ENCODE results near the gene EPHA1. TPM values are rescaled to one million over a fixed set of nuclear protein-coding genes. Genes with fewer than 3 reads are reported as not detected.
"Not testable (repeated sequence)": the region's sequence is repeated elsewhere in the genome, so short reads cannot be mapped to it uniquely, and the experiment has no call there.

Gene EPHA1
- total RNA-seq, 8 experiments from 2014 or later, result 0.65 to 6.2 (median 0.98) TPM

- Histone ChIP-seq H3K4me1 (replicated peaks in 1 of 2) (peaks cover 35 to 50% of the 10 kb centered on the region in 2 donors), H3K4me3 (no peak overlapping the region), H3K27ac (no peak overlapping the region)
- 56 to 100% (median 84%) methylated on average over 1 to 4 of the region's 5 CpGs for WGBS, 10 experiments
- ATAC-seq (replicated peaks in 6 of 8), result no peak
- in situ Hi-C loops (cut with MboI; ENCODE audit: low pct_unique_long_range_greater_than_20kb in 2 of 9, low sequenced_read_pairs in 9 of 9, unreplicated experiment in 9 of 9), result loop anchor here in 2 of 9 experiments (25.0 kb wide), 1 partner anchor 175 kb away; no protein-coding TSS in a partner anchor
Observed at GRCh38 chr7:143411976-143412708, 3.5 kb upstream of the EPHA1 start.

- peak in 7 of 8 experiments; percentile 25 to 95 (median 87) for ATAC-seq (replicated peaks in 6 of 8)
- Histone ChIP-seq H3K4me3 (no peak overlapping the region), H3K4me1 (replicated peaks in 1 of 2) (peaks cover 45 to 49% of the 10 kb centered on the region in 2 donors), H3K27ac (peak overlapping the region in 1 of 2 donors; percentile 34)
- in situ Hi-C loops (cut with MboI; ENCODE audit: low pct_unique_long_range_greater_than_20kb in 2 of 9, low sequenced_read_pairs in 9 of 9, unreplicated experiment in 9 of 9), result loop anchor here in 2 of 9 experiments (25.0 kb wide), 1 partner anchor 173 kb away; no protein-coding TSS in a partner anchor
- WGBS, 10 experiments, result 0 to 30% (median 9%) methylated on average over 1 to 5 of the region's 6 CpGs; no CpG with 5 or more reads in 2 of the 10 experiments
Observed at GRCh38 chr7:143410521-143411004, 1.9 kb upstream of the EPHA1 start.

GRCh38 chr7:143408252-143408685, 387 bp downstream of the EPHA1 start:
- Histone ChIP-seq H3K27ac (no peak overlapping the region), H3K4me3 (no peak overlapping the region), H3K4me1 (replicated peaks in 1 of 2) (peaks cover 53 to 57% of the 10 kb centered on the region in 2 donors)
- in situ Hi-C loops (cut with MboI; ENCODE audit: low pct_unique_long_range_greater_than_20kb in 2 of 9, low sequenced_read_pairs in 9 of 9, unreplicated experiment in 9 of 9), result loop anchor here in 2 of 9 experiments (25.0 kb wide), 1 partner anchor 171 kb away; no protein-coding TSS in a partner anchor
- WGBS, 10 experiments, result 80% methylated on average over 1 of the region's 20 CpGs; no CpG with 5 or more reads in 9 of the 10 experiments
- no peak for ATAC-seq (replicated peaks in 6 of 8)

GRCh38 chr7:143407287-143408251, 1.1 kb downstream of the EPHA1 start:
- no peak for ATAC-seq (replicated peaks in 6 of 8)
- H3K27ac ChIP-seq, result no peak overlapping the region
- no peak overlapping the region for H3K4me3 ChIP-seq
- in situ Hi-C loops (cut with MboI; ENCODE audit: low pct_unique_long_range_greater_than_20kb in 2 of 9, low sequenced_read_pairs in 9 of 9, unreplicated experiment in 9 of 9), result loop anchor here in 2 of 9 experiments (25.0 kb wide), 1 partner anchor 170 kb away; no protein-coding TSS in a partner anchor
- WGBS, 10 experiments, result 67 to 100% (median 100%) methylated on average over 1 to 3 of the region's 13 CpGs; no CpG with 5 or more reads in 7 of the 10 experiments
- peaks cover 53% of the 10 kb centered on the region in 2 donors for H3K4me1 ChIP-seq (replicated peaks in 1 of 2)

- in situ Hi-C loops (cut with MboI; ENCODE audit: low pct_unique_long_range_greater_than_20kb in 2 of 9, low sequenced_read_pairs in 9 of 9, unreplicated experiment in 9 of 9), result loop anchor here in 2 of 9 experiments (25.0 kb wide), 1 partner anchor 169 kb away; no protein-coding TSS in a partner anchor
- no peak overlapping the region for H3K4me3 ChIP-seq
- WGBS, 10 experiments, result 30 to 100% (median 66%) methylated on average over 1 to 3 of the region's 3 CpGs; no CpG with 5 or more reads in 6 of the 10 experiments
- ATAC-seq (replicated peaks in 6 of 8), result peak in 1 of 8 experiments; percentile 11
- H3K27ac ChIP-seq, result no peak overlapping the region
- peaks cover 43 to 45% of the 10 kb centered on the region in 2 donors for H3K4me1 ChIP-seq (replicated peaks in 1 of 2)
Observed at GRCh38 chr7:143406002-143406357, 2.7 kb downstream of the EPHA1 start.

GRCh38 chr7:143405173-143406001, 3.3 kb downstream of the EPHA1 start:
- Histone ChIP-seq H3K27ac (peak overlapping the region in 1 of 2 donors; percentile 9), H3K4me1 (replicated peaks in 1 of 2) (peaks cover 40% of the 10 kb centered on the region in 2 donors), H3K4me3 (no peak overlapping the region)
- 0 to 32% (median 10%) methylated on average over 2 to 4 of the region's 9 CpGs; no CpG with 5 or more reads in 5 of the 10 experiments for WGBS, 10 experiments
- in situ Hi-C loops (cut with MboI; ENCODE audit: low pct_unique_long_range_greater_than_20kb in 2 of 9, low sequenced_read_pairs in 9 of 9, unreplicated experiment in 9 of 9), result loop anchor here in 2 of 9 experiments (25.0 kb wide), 1 partner anchor 168 kb away; no protein-coding TSS in a partner anchor
- peak in 7 of 8 experiments; percentile 61 to 91 (median 86) for ATAC-seq (replicated peaks in 6 of 8)

- H3K27ac ChIP-seq; H3K4me3 ChIP-seq; ATAC-seq (replicated peaks in 6 of 8): not testable (repeated sequence)
- in situ Hi-C loops (cut with MboI; ENCODE audit: low pct_unique_long_range_greater_than_20kb in 2 of 9, low sequenced_read_pairs in 9 of 9, unreplicated experiment in 9 of 9), result loop anchor here in 2 of 9 experiments (25.0 kb wide), 1 partner anchor 165 kb away; no protein-coding TSS in a partner anchor
- WGBS, 10 experiments, result 0 to 100% (median 89%) methylated on average over 1 to 4 of the region's 4 CpGs; no CpG with 5 or more reads in 1 of the 10 experiments
- peaks cover 19 to 25% of the 10 kb centered on the region in 2 donors for H3K4me1 ChIP-seq (replicated peaks in 1 of 2)
Observed at GRCh38 chr7:143402233-143402632, 6.4 kb downstream of the EPHA1 start.

GRCh38 chr7:143401265-143401664, 7.4 kb downstream of the EPHA1 start:
- no peak overlapping the region for H3K4me3 ChIP-seq
- ATAC-seq (replicated peaks in 6 of 8), result no peak
- 90 to 100% (median 100%) methylated on average over 1 to 10 of the region's 12 CpGs; no CpG with 5 or more reads in 7 of the 10 experiments for WGBS, 10 experiments
- in situ Hi-C loops (cut with MboI; ENCODE audit: low pct_unique_long_range_greater_than_20kb in 2 of 9, low sequenced_read_pairs in 9 of 9, unreplicated experiment in 9 of 9), result loop anchor here in 2 of 9 experiments (25.0 kb wide), 1 partner anchor 164 kb away; no protein-coding TSS in a partner anchor
- no peak overlapping the region for H3K27ac ChIP-seq
- H3K4me1 ChIP-seq (replicated peaks in 1 of 2), result peaks cover 16 to 18% of the 10 kb centered on the region in 2 donors

- no peak overlapping the region for H3K4me3 ChIP-seq
- peaks cover 1 to 11% of the 10 kb centered on the region in 2 donors for H3K4me1 ChIP-seq (replicated peaks in 1 of 2)
- 88 to 100% (median 95%) methylated on average over 2 to 16 of the region's 20 CpGs; no CpG with 5 or more reads in 6 of the 10 experiments for WGBS, 10 experiments
- H3K27ac ChIP-seq, result no peak overlapping the region
- ATAC-seq (replicated peaks in 6 of 8), result no peak
- in situ Hi-C loops (cut with MboI; ENCODE audit: low pct_unique_long_range_greater_than_20kb in 2 of 9, low sequenced_read_pairs in 9 of 9, unreplicated experiment in 9 of 9), result loop anchor here in 3 of 9 experiments (25.0 kb wide), 2 partner anchors 112 to 162 kb away; partner anchors contain the start of genes CASP2 (in 1 of the 3) and TMEM139 (in 1 of the 3)
Observed at GRCh38 chr7:143399642-143400041, 9.0 kb downstream of the EPHA1 start.

- 91% methylated on average over 4 of the region's 8 CpGs; no CpG with 5 or more reads in 9 of the 10 experiments for WGBS, 10 experiments
- no peak for ATAC-seq (replicated peaks in 6 of 8)
Observed at GRCh38 chr7:143399151-143399550, 9.5 kb downstream of the EPHA1 start.

GRCh38 chr7:143398616-143399015, 10.0 kb downstream of the EPHA1 start:
- 89% methylated on average over 3 of the region's 14 CpGs; no CpG with 5 or more reads in 9 of the 10 experiments for WGBS, 10 experiments
- H3K27ac ChIP-seq, result no peak overlapping the region
- no peak for ATAC-seq (replicated peaks in 6 of 8)
- in situ Hi-C loops (cut with MboI; ENCODE audit: low pct_unique_long_range_greater_than_20kb in 2 of 9, low sequenced_read_pairs in 9 of 9, unreplicated experiment in 9 of 9), result loop anchor here in 1 of 9 experiments (25.0 kb wide), 1 partner anchor 111 kb away; the partner anchor contains the start of genes CASP2 and TMEM139
- H3K4me1 ChIP-seq (replicated peaks in 1 of 2), result peaks cover 0 to 11% of the 10 kb centered on the region in 2 donors
- no peak overlapping the region for H3K4me3 ChIP-seq

More at GRCh38 chr7:143399151-143399550, 9.5 kb downstream of the EPHA1 start:
- in situ Hi-C loops (cut with MboI; ENCODE audit: low pct_unique_long_range_greater_than_20kb in 2 of 9, low sequenced_read_pairs in 9 of 9, unreplicated experiment in 9 of 9), result loop anchor here in 1 of 9 experiments (25.0 kb wide), 1 partner anchor 112 kb away; the partner anchor contains the start of genes CASP2 and TMEM139
- Histone ChIP-seq H3K4me3 (no peak overlapping the region), H3K4me1 (replicated peaks in 1 of 2) (peaks cover 0 to 11% of the 10 kb centered on the region in 2 donors), H3K27ac (no peak overlapping the region)

Data from motor neuron (in vitro differentiated cells).